Activated CD4-positive, alpha-beta T cell treated with anti-CD3 and anti-CD28 coated beads, Interleukin-2, Interleukin-4, amounts not matched to agents 100 ng/mL and 50 ng/mL, durations not matched to agents 16 hours and 8 hours (primary cell): Measurements from ENCODE around the gene SPO11.

ENCODE experiments used
- DNase-seq: peaks from one replicate; pipeline ENCODE4 v3.0.0-alpha.2; 2020; ENCODE audit warnings: low spot score

Gene SPO11, protein sequence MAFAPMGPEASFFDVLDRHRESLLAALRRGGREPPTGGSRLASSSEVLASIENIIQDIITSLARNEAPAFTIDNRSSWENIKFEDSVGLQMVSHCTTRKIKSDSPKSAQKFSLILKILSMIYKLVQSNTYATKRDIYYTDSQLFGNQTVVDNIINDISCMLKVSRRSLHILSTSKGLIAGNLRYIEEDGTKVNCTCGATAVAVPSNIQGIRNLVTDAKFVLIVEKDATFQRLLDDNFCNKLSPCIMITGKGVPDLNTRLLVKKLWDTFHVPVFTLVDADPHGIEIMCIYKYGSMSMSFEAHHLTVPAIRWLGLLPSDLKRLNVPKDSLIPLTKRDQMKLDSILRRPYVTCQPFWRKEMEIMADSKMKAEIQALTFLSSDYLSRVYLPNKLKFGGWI

GRCh38 chr20:57329608-57330221 is at the start of gene SPO11:
SPO11 (plus strand) TSS chr20:57329803; CDS start chr20:57329868, 65 bp downstream.
- DNase-seq = no peak

DNA sequence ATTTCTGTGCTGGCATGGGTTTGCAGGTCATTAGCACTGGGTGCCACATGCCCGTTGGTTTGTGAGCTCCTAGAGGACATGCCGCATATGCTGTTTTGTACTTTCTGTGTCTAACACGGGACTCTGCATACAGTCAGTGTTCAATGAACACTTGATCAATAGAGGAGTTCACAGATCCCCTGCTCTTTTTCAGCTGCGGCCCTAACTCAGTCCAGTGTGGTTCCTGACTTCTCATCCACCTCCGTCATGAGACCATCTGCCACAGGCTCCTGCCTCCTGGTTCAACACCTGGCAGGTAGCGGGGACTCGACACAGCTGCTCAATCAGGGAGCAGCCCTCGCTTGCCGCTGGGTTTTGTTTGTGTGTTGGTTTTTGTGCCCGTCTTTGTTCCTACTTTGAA is 49.4 kb upstream of the SPO11 start:
- no peak for DNase-seq

- no peak for DNase-seq
Observed at GRCh38 chr20:57281900-57282299, 47.7 kb upstream of the SPO11 start.

GRCh38 chr20:57282670-57283361 is 46.8 kb upstream of the SPO11 start:
- no peak for DNase-seq

DNA sequence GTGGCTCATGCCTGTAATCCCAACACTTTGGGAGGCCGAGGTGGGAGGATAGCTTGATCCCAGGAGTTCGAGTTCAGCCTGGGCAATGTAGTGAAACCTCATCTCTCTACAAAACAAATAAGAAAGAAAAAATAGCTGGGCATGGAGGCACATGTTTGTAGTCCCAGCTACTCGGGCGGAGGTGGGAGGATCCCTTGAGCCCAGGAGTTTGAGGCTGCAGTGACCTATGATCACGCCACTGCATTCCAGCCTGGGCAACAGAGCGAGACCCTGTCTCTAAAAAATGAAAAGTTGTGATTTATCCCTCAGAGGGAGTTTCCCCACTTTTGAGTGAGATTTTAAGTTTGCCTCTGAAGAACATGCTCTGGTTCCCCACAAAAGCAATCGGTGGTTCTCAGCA is 45.7 kb upstream of the SPO11 start:
- DNase-seq = no peak

DNA sequence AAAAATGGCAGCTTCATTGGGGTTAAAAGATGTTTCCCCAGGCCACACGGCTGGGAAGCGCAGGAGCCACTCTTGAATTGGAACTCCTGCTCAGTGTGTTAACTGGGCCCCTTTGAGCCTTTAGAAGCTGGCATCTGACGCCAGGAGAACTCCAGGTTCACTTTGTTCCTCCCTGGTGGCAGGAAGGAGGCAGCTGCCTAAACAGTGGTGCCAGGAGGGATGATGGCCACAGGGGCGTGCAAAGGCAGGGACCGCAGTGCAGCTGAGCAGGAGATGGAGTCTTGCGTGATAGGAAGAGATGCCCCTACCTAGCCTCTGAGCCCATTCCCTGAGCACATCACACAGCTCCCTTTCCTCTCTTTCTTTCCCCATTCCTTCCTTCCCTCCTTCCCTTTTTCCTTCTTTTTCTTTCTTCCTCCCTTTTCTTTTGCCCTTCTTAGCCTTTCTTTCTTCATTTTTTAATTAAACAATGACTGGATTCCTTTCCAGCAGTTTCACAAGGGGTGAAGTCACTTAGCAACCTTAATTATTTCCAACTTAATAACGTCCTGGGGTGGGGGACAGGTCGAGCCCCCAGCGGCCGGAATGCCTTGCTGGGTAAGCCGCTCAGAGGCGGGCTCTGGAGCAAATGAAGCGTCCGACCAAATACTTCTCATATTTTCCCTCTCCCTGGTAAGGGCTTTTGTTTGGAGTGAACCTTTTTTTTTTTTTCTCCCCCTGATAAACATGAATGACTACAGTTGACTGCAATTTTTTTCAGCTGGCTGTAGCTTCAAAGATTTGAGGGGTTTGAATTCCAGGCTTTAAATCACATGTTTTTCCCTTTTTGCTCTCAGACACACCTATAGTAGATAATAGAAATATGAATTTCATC is 42.4 kb upstream of the SPO11 start:
- no peak for DNase-seq

GRCh38 chr20:57287901-57288300 is 41.7 kb upstream of the SPO11 start:
- DNase-seq = no peak

DNA sequence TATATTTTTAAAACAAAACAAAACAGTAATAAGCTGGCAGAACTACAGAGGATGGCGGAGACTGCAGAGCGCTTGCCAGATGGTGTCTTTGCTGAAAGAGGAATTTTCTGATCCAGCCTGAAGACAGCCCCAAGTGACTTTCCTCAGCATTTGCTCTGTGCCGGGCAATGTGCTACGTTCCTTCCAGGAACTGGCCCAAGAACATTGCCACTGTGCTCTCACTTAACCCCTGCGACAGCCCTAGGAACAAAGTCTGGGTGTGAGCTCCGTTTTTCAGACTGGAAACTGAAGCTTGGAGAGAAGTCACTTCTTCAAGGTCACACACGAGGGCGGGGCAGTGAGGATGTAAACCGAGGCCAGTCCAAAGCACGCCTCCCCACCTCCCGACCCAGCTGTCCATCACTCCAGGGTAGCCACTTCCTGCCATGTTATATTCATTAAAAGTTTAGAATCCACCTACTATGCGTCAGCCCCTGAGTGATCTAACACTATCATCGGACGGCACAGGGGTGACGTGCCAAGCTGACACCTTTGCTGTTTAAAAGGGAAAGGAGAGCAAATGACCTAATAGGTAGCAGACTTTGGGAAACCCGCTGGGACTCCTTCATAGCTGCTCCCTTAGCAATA is 40.8 kb upstream of the SPO11 start:
- DNase-seq = no peak

- DNase-seq = no peak
Observed at GRCh38 chr20:57289391-57290177, 40.0 kb upstream of the SPO11 start.

- DNase-seq = no peak
Observed at GRCh38 chr20:57290178-57290484, 39.5 kb upstream of the SPO11 start.

DNA sequence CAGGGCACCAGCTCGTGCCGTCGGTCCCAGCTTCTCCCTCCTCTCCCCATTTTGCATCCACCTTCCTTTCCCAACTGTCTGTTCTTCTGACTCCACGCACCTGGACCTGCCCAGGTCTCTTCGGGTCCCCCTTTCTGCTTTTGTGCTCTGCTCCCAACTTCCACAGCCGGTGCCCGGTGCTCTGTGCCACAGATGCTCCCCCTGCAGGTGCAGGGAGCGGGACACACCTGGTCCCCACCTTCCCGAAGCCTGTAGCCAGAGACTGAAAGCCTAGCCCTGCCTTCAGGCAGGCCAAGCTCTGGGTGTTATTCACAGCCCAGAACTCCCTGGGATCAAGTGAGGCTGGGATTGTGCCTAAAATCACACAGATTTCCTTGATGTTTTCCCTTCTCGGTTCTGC is 38.6 kb upstream of the SPO11 start:
- DNase-seq = no peak

GRCh38 chr20:57291694-57292093 is 37.9 kb upstream of the SPO11 start:
- DNase-seq = no peak

DNA sequence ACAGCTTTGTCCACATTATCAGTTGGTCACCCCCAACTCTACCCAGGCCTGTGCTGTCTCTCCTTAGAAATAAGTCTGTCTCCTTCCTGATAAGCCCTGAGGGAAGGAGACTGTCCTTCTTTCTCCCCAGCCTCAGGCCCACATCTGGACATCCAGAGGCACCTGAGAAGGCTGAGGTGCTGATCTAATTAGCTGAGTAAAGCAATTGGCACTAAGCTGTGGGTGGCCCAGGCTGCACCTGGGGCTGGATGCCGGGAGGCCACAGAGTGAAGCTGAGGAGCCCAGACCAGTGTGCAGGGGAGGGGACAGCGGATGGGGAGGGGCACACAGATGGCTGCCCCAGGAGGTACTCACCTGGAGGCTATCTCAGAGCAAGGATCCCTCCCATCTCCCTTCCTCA is 37.0 kb upstream of the SPO11 start:
- DNase-seq = no peak

- DNase-seq = no peak
Observed at GRCh38 chr20:57293995-57294394, 35.6 kb upstream of the SPO11 start.

DNA sequence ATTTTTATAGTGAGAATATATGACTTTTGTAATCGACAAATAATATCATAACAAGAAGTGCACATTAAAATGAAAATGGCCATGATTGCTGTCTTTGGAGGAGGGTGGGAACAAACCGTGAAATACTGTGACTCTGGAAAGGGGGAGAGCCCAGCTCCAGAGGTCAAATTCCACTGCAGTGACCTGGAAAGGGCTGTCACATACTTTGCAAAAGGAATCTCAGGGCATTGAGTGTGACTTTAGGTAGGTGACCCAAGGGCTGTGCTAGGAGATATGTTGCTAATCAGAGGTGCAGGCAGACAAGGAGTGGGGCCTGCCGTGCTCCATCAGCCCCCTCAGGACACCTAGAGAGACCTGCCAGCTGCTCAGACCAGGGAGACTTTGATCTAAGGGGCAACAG is 35.1 kb upstream of the SPO11 start:
- no peak for DNase-seq

GRCh38 chr20:57298457-57298856 is 31.1 kb upstream of the SPO11 start:
- no peak for DNase-seq

- DNase-seq = no peak
Observed at GRCh38 chr20:57301026-57301425, 28.6 kb upstream of the SPO11 start.

- DNase-seq = no peak
Observed at GRCh38 chr20:57306747-57307146, 22.9 kb upstream of the SPO11 start.

- DNase-seq = no peak
Observed at GRCh38 chr20:57308451-57309271, 20.9 kb upstream of the SPO11 start.

- no peak for DNase-seq
Observed at GRCh38 chr20:57309544-57310115, 20.0 kb upstream of the SPO11 start.
